ENCODE data around the gene OMA1. TPM values are rescaled to one million over a fixed set of nuclear protein-coding genes. Genes with fewer than 3 reads are reported as not detected.

OMA1 gene
- total RNA-seq, 1 experiment from 2014 or later = 21.9 TPM

DNA sequence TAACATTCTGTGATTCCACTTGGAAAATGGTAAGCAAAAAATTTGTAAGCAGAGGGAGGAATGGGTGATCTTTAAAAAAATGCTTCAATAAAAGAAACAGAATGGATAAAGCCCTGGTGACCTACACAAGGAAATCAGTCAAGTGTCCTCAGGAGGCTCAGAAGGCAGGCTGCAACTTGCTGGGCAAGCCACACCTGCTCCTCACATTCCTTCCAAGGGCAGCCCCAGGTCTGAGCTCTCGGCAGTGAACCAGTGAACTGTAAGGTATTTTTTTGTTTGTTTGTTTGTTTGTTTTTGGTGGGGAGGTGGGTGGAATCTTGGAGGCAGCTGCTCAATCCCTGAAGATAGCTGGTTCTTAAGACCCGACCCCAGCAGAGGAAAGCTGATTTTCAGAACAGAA, 26.2 kb upstream of the OMA1 start:
- no peak overlapping the region for H3K27ac ChIP-seq (ENCODE audit: low read depth, low read length)
- no peaks in the 10 kb centered on the region for H3K79me2 ChIP-seq (ENCODE audit: insufficient read depth, low read length)
- DNase-seq (ENCODE audit: low read depth, low spot score) (no peak), ATAC-seq (no peak)
- no peaks in the 10 kb centered on the region for H3K36me3 ChIP-seq (ENCODE audit: control insufficient read depth in 1 of 2, insufficient read depth in 2 of 2, low read length in 2 of 2)
- TF ChIP-seq JUND (IDR thresholded peaks at IDR 0.05) (no peak), CBX3 (IDR thresholded peaks at IDR 0.05; ENCODE audit: low read depth) (no peak), EGR1 (IDR thresholded peaks at IDR 0.05; ENCODE audit: low read depth) (no peak)
- H4K20me1 ChIP-seq (ENCODE audit: insufficient read depth) = no peaks in the 10 kb centered on the region
- no TSS peak for BruUV-seq (replicated peaks)
- ChIA-PET RAD21 (ENCODE audit: low non-redundant PET in 1 of 2, low total read pairs in 2 of 2, uncharacterized antibody in 2 of 2, unreplicated experiment in 2 of 2) (no interaction called here), POLR2A (no interaction called here), CTCF (no interaction called here)
- H3K9me2 ChIP-seq (ENCODE audit: insufficient read depth) = no peaks in the 10 kb centered on the region
- intact Hi-C loops (cut with micrococcal nuclease) = no loop called here
- H3K9me3 ChIP-seq (ENCODE audit: control insufficient read depth in 1 of 2, insufficient read depth in 1 of 2, low read depth in 1 of 2, low read length in 2 of 2) = no peaks in the 10 kb centered on the region
- no peak overlapping the region for H3K4me3 ChIP-seq (replicated peaks in 1 of 2; ENCODE audit: low read depth in 1 of 2, low read length in 2 of 2)
- H3K9ac ChIP-seq (ENCODE audit: low read length) = peak overlapping the region; percentile 26; the same call in 1 of the 2 replicates
- peak overlapping the region; percentile 72 for H2AFZ ChIP-seq (ENCODE audit: low read depth, low read length, poor library complexity, severe bottlenecking)
- peak overlapping the region; percentile 49 for H3K4me2 ChIP-seq (ENCODE audit: low read length)
- no peaks in the 10 kb centered on the region for H3K27me3 ChIP-seq (ENCODE audit: insufficient read depth, low read length)
- H3K4me1 ChIP-seq (ENCODE audit: control insufficient read depth in 1 of 2, insufficient read depth in 2 of 2, low read length in 2 of 2) = peaks cover 11 to 58% of the 10 kb centered on the region in 2 experiments

DNA sequence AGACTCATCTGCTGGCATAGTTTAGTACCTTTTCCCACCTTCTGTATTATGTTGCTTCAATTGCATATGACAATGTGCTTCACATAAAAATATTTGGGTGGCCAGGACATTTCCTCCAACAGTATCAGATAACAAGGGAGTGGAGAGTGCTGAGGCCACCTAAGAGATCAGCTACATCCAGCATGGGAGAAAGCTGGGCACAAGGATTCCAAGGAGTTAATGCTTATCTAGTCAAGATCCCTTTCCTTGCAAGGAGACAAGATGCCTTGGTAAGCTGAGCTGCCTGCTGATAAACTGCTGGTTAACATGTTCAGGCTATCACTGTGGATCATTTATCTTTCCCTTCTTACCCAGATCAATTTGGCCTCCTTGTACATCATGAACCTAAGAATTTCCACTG, 25.1 kb upstream of the OMA1 start:
- POLR2A ChIA-PET = no interaction called here
- Histone ChIP-seq H3K79me2 (ENCODE audit: insufficient read depth, low read length) (no peaks in the 10 kb centered on the region), H3K4me1 (ENCODE audit: control insufficient read depth in 1 of 2, insufficient read depth in 2 of 2, low read length in 2 of 2) (peaks cover 8 to 47% of the 10 kb centered on the region in 2 experiments), H3K27ac (ENCODE audit: low read depth, low read length) (no peak overlapping the region), H4K20me1 (ENCODE audit: insufficient read depth) (no peaks in the 10 kb centered on the region), H3K4me3 (replicated peaks in 1 of 2; ENCODE audit: low read depth in 1 of 2, low read length in 2 of 2) (no peak overlapping the region), H3K27me3 (ENCODE audit: insufficient read depth, low read length) (no peaks in the 10 kb centered on the region), H3K9me2 (ENCODE audit: insufficient read depth) (no peaks in the 10 kb centered on the region), H3K9me3 (ENCODE audit: control insufficient read depth in 1 of 2, insufficient read depth in 1 of 2, low read depth in 1 of 2, low read length in 2 of 2) (no peaks in the 10 kb centered on the region), H3K9ac (ENCODE audit: low read length) (no peak overlapping the region), H3K36me3 (ENCODE audit: control insufficient read depth in 1 of 2, insufficient read depth in 2 of 2, low read length in 2 of 2) (no peaks in the 10 kb centered on the region), H2AFZ (ENCODE audit: low read depth, low read length, poor library complexity, severe bottlenecking) (no peak overlapping the region), H3K4me2 (ENCODE audit: low read length) (no peak overlapping the region)
- no peak for DNase-seq (ENCODE audit: low read depth, low spot score)
- no TSS peak for BruUV-seq (replicated peaks)
- RAD21 ChIA-PET (ENCODE audit: low non-redundant PET in 1 of 2, low total read pairs in 2 of 2, uncharacterized antibody in 2 of 2, unreplicated experiment in 2 of 2) = no interaction called here
- TF ChIP-seq CEBPB (IDR thresholded peaks at IDR 0.05; ENCODE audit: low read depth) = no peak
- TF ChIP-seq ZNF274 (IDR thresholded peaks at IDR 0.05; ENCODE audit: low read depth, low read length) = no peak
- no peak for TF ChIP-seq JUND (IDR thresholded peaks at IDR 0.05)
- TF ChIP-seq, protein P1, sequence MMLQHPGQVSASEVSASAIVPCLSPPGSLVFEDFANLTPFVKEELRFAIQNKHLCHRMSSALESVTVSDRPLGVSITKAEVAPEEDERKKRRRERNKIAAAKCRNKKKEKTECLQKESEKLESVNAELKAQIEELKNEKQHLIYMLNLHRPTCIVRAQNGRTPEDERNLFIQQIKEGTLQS (IDR thresholded peaks at IDR 0.05) = no peak
- no peak for TF ChIP-seq SIN3A (IDR thresholded peaks at IDR 0.05; ENCODE audit: low read depth)
- intact Hi-C loops (cut with micrococcal nuclease) = no loop called here
- CTCF ChIA-PET = no interaction called here
- no peak for ATAC-seq

Data from HCT116 (cell line).